GM12878 (cell line): ENCODE measurements around the gene HOXC12. TPM values are rescaled to one million over a fixed set of nuclear protein-coding genes. Genes with fewer than 3 reads are reported as not detected.

ENCODE experiments used
- ATAC-seq: fragments of 200-7000 bp; cut with Tn5 transposase; 3 replicates; pipeline ENCODE4 v1.9.1; 2020; ENCODE audit warnings: mild to moderate bottlenecking, moderate library complexity
- BruUV-seq: library from RNA; stranded (reverse); fragments of 400-500 nt; replicated peaks from 2 replicates; lab custom pipeline; 2021; lab: Mats Ljungman, UMichigan
- CTCF ChIA-PET: fragments of 300-600 bp; sonication (Branson Sonifier 250); formaldehyde crosslinking; extraction: SDS; loops from one replicate; lab custom pipeline; 2021; ENCODE audit warnings: inconsistent platforms; lab: Yijun Ruan, JAX
- POLR2A ChIA-PET: fragments of 350-600 bp; formaldehyde crosslinking; extraction: SDS; loops from one replicate; lab custom pipeline; 2021; ENCODE audit warnings: inconsistent platforms; lab: Charles Lee
- RAD21 ChIA-PET: fragments of 300-600 bp; sonication (Branson Sonifier 250); formaldehyde crosslinking; loops from one replicate; lab custom pipeline; 2023; ENCODE audit warnings: antibody characterized with exemption; ENCODE audit not compliant: unreplicated experiment; lab: Charles Lee
- SMC1A ChIA-PET: fragments of 300-600 bp; sonication (Branson Sonifier 250); formaldehyde crosslinking; loops from one replicate; lab custom pipeline; 2023; ENCODE audit not compliant: unreplicated experiment, uncharacterized antibody; lab: Charles Lee
- DNase-seq: peaks from one replicate; pipeline ENCODE4 v3.0.0-alpha.2; 2011; ENCODE audit warnings: low read depth, low spot score
- FAIRE-seq: peaks from 3 replicates; lab custom pipeline; 2011; peaks lifted over from hg19 to GRCh38; lab: Jason Lieb, UNC
- H2AFZ ChIP-seq: 2 replicates; pipeline ENCODE4 v1.6.0; 2011; ENCODE audit warnings: low read depth, low read length, control low read depth; ENCODE audit not compliant: control insufficient read depth
- H3K27ac ChIP-seq: 2 replicates; pipeline ENCODE4 v1.5.1; 2011; ENCODE audit warnings: control low read depth; ENCODE audit not compliant: control insufficient read depth, insufficient read depth
- H3K27me3 ChIP-seq, 2 experiments: replicated peaks in 1 of 2; 2 replicates each; pipeline versions ENCODE4 v1.6.0 to v1.6.1; 2011; ENCODE audit warnings: low read length in 1 of 2; ENCODE audit not compliant: control insufficient read depth in 2 of 2, insufficient read depth in 2 of 2
- H3K36me3 ChIP-seq, 2 experiments: 2 replicates each; pipeline ENCODE4 v1.5.1; 2011; ENCODE audit warnings: low read length in 1 of 2; ENCODE audit not compliant: control insufficient read depth in 2 of 2, insufficient read depth in 2 of 2
- H3K4me1 ChIP-seq: 2 replicates; pipeline ENCODE4 v1.6.1; 2011; ENCODE audit warnings: mild to moderate bottlenecking, low read length, moderate library complexity, mixed read lengths; ENCODE audit not compliant: control insufficient read depth, insufficient read depth
- H3K4me2 ChIP-seq: 2 replicates; pipeline ENCODE4 v1.6.0; 2011; ENCODE audit warnings: control low read depth; ENCODE audit not compliant: control insufficient read depth, insufficient read depth
- H3K4me3 ChIP-seq: fragments of 200-600 bp; sonication (generic); 2 replicates; pipeline ENCODE4 v1.5.1; 2016
- H3K79me2 ChIP-seq: 2 replicates; pipeline ENCODE4 v1.6.0; 2011; ENCODE audit warnings: low read length; ENCODE audit not compliant: control insufficient read depth, insufficient read depth
- H3K9ac ChIP-seq: 2 replicates; pipeline ENCODE4 v1.8.0; 2011; ENCODE audit warnings: low read length, control low read depth, mixed read lengths; ENCODE audit not compliant: control insufficient read depth, insufficient read depth
- H3K9me3 ChIP-seq: replicated peaks from 3 replicates; pipeline ENCODE4 v1.5.1; 2011; ENCODE audit warnings: mild to moderate bottlenecking, low read length; ENCODE audit not compliant: control insufficient read depth, insufficient read depth
- H4K20me1 ChIP-seq: 2 replicates; pipeline ENCODE4 v1.6.0; 2011; ENCODE audit not compliant: control insufficient read depth, insufficient read depth
- ATF7 ChIP-seq: fragments of 450-650 bp; IDR thresholded peaks from 2 replicates; pipeline ENCODE4 v1.6.1; 2016; ENCODE audit warnings: low read depth, mild to moderate bottlenecking
- CREM ChIP-seq: IDR thresholded peaks from 2 replicates; pipeline ENCODE4 v1.6.1; 2014; ENCODE audit warnings: antibody characterized with exemption, low read depth
- CTCF ChIP-seq, 3 experiments: IDR thresholded peaks in 2 of 3; conservative IDR thresholded peaks in 1 of 3; 2 replicates each; pipeline ENCODE4 v1.5.1; 2011; ENCODE audit warnings: low read depth in 3 of 3, low read length in 3 of 3, mild to moderate bottlenecking in 3 of 3, control low read depth in 2 of 3, moderate library complexity in 2 of 3, inconsistent platforms in 1 of 3, mixed read lengths in 1 of 3; ENCODE audit not compliant: control insufficient read depth in 2 of 3, insufficient read depth in 1 of 3; ENCODE audit errors: extremely low read depth in 1 of 3
- MYC ChIP-seq: IDR thresholded peaks from 2 replicates; pipeline ENCODE4 v1.6.1; 2011; ENCODE audit warnings: mild to moderate bottlenecking, low read length, moderate library complexity, inconsistent platforms; ENCODE audit not compliant: insufficient read depth, insufficient replicate concordance, insufficient read length, severe bottlenecking
- NKRF ChIP-seq: fragments of 450-650 bp; conservative IDR thresholded peaks from 2 replicates; pipeline ENCODE4 v1.6.1; 2017; ENCODE audit warnings: mild to moderate bottlenecking, moderate library complexity
- SIX5 ChIP-seq: IDR thresholded peaks from 2 replicates; pipeline ENCODE4 v1.6.1; 2011; ENCODE audit warnings: mild to moderate bottlenecking, low read depth, low read length, moderate library complexity; ENCODE audit not compliant: severe bottlenecking
- USF2 ChIP-seq: IDR thresholded peaks from 2 replicates; pipeline ENCODE4 v1.6.1; 2011; ENCODE audit warnings: low read depth, low read length, improper control_type of control experiment, borderline replicate concordance
- WGBS: methylation state at CpG from one replicate; pipeline ENCODE4 v1.1.6; 2016; ENCODE audit warnings: low lambda C conversion rate; ENCODE audit not compliant: insufficient replicate concordance, insufficient coverage; ENCODE audit errors: missing lambda C conversion rate; 5-methylcytosine and 5-hydroxymethylcytosine counted together
- in situ Hi-C: fragments of 300-500 bp; cut with MboI; formaldehyde crosslinking; loops from 9 replicates; pipeline ENCODE4 v1.14.3; 2018; ENCODE audit warnings: mixed read lengths
- intact Hi-C: fragments of 100-400 bp; cut with micrococcal nuclease; formaldehyde crosslinking; loops from one replicate; pipeline ENCODE4 v1.14.2; 2022; ENCODE audit not compliant: unreplicated experiment
- polyA plus RNA-seq, 11 experiments: library from polyadenylated mRNA; depleted of rRNA in 4 of 11; unstranded in 6 of 11; stranded (reverse) in 5 of 11; fragments of >200 nt; fragmentation: Nextera tagmentation in 4 of 11; fragmentation: Illumina TruSeq in 1 of 11; extraction: Ambion mirVana in 4 of 11; extraction: Trizol in 1 of 11; gene quantifications; 1 replicate in 1 of 11; 2 replicates in 10 of 11; pipeline versions ENCODE4 v1.2.1 to v1.2.3, GENCODE V29; 2011 to 2016; ENCODE audit warnings: inconsistent platforms in 2 of 11, missing spikeins in 2 of 11, low read depth in 1 of 11
- total RNA-seq, 4 experiments: library from RNA; depleted of rRNA in 3 of 4; stranded (reverse); fragments of >200 nt in 3 of 4; fragmentation: Illumina TruSeq in 1 of 4; extraction: Trizol in 1 of 4; gene quantifications; 2 replicates each; pipeline versions ENCODE4 v1.2.1 to v1.2.3, GENCODE V29; 2013 to 2021
- TF ChIP-seq, protein P1 (sequence below): fragments of 450-650 bp; IDR thresholded peaks from 2 replicates; pipeline ENCODE4 v1.6.1; 2017; ENCODE audit warnings: antibody characterized with exemption, mild to moderate bottlenecking, moderate library complexity
- TF ChIP-seq, protein P2 (sequence below): fragments of 450-650 bp; IDR thresholded peaks from 2 replicates; pipeline ENCODE4 v1.6.1; 2018; ENCODE audit warnings: borderline replicate concordance, mild to moderate bottlenecking; ENCODE audit not compliant: partially characterized antibody

The HOXC12 gene
- total and polyA plus RNA-seq, 10 of the 15 experiments (the other 5 are each of a cell fraction or from before 2014, with no cell fraction given), result not detected

DNA sequence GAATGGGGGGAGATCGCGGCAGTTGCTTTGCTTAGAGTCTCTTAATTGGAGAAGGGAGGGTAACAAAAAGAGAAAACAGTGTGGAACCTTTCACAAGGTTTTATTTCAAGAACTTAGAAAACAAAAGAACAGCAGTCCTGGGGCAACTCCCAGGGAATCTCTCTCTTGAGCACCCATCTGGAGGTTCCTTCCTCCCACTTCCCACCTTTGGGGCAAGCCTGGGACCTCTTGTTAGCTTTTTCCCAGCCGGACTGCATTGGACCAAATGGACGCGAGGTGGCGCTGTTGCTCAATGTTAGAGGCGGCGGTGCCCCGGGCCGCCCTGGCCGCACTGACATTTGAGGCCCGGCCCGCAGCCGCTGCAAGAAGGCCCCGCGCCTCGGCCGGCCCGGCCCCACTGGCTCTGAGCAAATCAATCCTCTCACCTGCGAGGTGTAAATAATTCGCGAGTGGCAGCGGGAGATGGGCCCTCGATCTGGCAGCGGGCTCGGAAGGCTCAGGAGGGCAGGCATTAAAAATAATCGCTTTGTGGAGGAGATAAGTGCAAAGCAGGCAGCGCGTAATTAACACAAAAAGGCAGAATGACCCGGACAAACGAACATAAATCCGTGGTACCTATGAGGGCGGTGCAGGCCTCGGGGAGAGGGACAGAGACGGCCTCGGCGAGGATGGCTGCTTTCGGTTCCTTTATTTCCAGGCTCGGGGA, 51.3 kb downstream of the HOXC12 start:
- ChIA-PET RAD21 (interaction anchor here (0.6 to 4.5 kb wide), 19 partner anchors 12 to 210 kb away, joined by 3 to 38 read pairs (median 7); partner anchors contain the start of genes HOXC5, HOXC6 and SMUG1), CTCF (interaction anchor here (0.6 to 6.1 kb wide), 24 partner anchors 10 to 386 kb away, joined by 3 to 105 read pairs (median 5); partner anchors contain the start of genes HOXC10, HOXC5, HOXC6 and SMUG1), POLR2A (interaction anchor here (1.6 to 2.4 kb wide), 2 partner anchors 11 to 19 kb away, joined by 3 to 9 read pairs; no protein-coding TSS in a partner anchor), SMC1A (interaction anchor here (0.6 to 3.4 kb wide), 17 partner anchors 11 to 210 kb away, joined by 3 to 37 read pairs (median 4); partner anchors contain the start of genes HOXC5 and SMUG1)
- DNase-seq (no peak), FAIRE-seq (peak; percentile 80), ATAC-seq (peak; percentile 91)
- H3K9me3 ChIP-seq, result no peaks in the 10 kb centered on the region
- intact Hi-C loops, result loop anchor here (1.0 to 10.0 kb wide), 6 partner anchors 15 to 369 kb away; no protein-coding TSS in a partner anchor
- BruUV-seq, result no TSS peak
- peaks cover 33 to 34% of the 10 kb centered on the region in 2 experiments for H3K27me3 ChIP-seq
- no peaks in the 10 kb centered on the region for H3K79me2 ChIP-seq
- H3K4me3 ChIP-seq, result peak overlapping the region; percentile 54; the same call in 1 of the 2 replicates
- H3K4me2 ChIP-seq, result peak overlapping the region; percentile 94
- H4K20me1 ChIP-seq, result no peaks in the 10 kb centered on the region
- no peak overlapping the region for H3K9ac ChIP-seq
- peak overlapping the region; percentile 37 for H2AFZ ChIP-seq
- no peaks in the 10 kb centered on the region for H3K36me3 ChIP-seq
- in situ Hi-C loops, result no loop called here
- no peak overlapping the region for H3K27ac ChIP-seq
- H3K4me1 ChIP-seq, result peaks cover 6% of the 10 kb centered on the region
- WGBS, result under 1% methylated on average over 39 of the region's 39 CpGs
- TF ChIP-seq USF2 (no peak), ATF7 (no peak), CREM (no peak), SIX5 (no peak), CTCF (IDR thresholded peaks at IDR 0.05 in 2 of 3, conservative IDR thresholded peaks at IDR 0.05 in 1 of 3; ENCODE audit: control insufficient read depth in 2 of 3, extremely low read depth in 1 of 3, insufficient read depth in 1 of 3, low read depth in 3 of 3, low read length in 3 of 3) (peak; percentile 74 to 93 (median 84)), NKRF (0 out of 2 replicates have a peak, but pooled peaks have one; percentile 25), MYC (no peak)
- TF ChIP-seq, protein P1, sequence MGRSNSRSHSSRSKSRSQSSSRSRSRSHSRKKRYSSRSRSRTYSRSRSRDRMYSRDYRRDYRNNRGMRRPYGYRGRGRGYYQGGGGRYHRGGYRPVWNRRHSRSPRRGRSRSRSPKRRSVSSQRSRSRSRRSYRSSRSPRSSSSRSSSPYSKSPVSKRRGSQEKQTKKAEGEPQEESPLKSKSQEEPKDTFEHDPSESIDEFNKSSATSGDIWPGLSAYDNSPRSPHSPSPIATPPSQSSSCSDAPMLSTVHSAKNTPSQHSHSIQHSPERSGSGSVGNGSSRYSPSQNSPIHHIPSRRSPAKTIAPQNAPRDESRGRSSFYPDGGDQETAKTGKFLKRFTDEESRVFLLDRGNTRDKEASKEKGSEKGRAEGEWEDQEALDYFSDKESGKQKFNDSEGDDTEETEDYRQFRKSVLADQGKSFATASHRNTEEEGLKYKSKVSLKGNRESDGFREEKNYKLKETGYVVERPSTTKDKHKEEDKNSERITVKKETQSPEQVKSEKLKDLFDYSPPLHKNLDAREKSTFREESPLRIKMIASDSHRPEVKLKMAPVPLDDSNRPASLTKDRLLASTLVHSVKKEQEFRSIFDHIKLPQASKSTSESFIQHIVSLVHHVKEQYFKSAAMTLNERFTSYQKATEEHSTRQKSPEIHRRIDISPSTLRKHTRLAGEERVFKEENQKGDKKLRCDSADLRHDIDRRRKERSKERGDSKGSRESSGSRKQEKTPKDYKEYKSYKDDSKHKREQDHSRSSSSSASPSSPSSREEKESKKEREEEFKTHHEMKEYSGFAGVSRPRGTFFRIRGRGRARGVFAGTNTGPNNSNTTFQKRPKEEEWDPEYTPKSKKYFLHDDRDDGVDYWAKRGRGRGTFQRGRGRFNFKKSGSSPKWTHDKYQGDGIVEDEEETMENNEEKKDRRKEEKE, result no peak
- TF ChIP-seq, protein P2, sequence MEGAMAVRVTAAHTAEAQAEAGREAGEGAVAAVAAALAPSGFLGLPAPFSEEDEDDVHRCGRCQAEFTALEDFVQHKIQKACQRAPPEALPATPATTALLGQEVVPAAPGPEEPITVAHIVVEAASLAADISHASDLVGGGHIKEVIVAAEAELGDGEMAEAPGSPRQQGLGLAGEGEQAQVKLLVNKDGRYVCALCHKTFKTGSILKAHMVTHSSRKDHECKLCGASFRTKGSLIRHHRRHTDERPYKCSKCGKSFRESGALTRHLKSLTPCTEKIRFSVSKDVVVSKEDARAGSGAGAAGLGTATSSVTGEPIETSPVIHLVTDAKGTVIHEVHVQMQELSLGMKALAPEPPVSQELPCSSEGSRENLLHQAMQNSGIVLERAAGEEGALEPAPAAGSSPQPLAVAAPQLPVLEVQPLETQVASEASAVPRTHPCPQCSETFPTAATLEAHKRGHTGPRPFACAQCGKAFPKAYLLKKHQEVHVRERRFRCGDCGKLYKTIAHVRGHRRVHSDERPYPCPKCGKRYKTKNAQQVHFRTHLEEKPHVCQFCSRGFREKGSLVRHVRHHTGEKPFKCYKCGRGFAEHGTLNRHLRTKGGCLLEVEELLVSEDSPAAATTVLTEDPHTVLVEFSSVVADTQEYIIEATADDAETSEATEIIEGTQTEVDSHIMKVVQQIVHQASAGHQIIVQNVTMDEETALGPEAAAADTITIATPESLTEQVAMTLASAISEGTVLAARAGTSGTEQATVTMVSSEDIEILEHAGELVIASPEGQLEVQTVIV, result no peak
